ENCODE measurements around the gene NLRX1.

GRCh38 chr11:119192111-119192510, 23.6 kb downstream of the NLRX1 start:
- no peak for TF ChIP-seq POLR2A (IDR thresholded peaks at IDR 0.05)
- TF ChIP-seq, protein P1, sequence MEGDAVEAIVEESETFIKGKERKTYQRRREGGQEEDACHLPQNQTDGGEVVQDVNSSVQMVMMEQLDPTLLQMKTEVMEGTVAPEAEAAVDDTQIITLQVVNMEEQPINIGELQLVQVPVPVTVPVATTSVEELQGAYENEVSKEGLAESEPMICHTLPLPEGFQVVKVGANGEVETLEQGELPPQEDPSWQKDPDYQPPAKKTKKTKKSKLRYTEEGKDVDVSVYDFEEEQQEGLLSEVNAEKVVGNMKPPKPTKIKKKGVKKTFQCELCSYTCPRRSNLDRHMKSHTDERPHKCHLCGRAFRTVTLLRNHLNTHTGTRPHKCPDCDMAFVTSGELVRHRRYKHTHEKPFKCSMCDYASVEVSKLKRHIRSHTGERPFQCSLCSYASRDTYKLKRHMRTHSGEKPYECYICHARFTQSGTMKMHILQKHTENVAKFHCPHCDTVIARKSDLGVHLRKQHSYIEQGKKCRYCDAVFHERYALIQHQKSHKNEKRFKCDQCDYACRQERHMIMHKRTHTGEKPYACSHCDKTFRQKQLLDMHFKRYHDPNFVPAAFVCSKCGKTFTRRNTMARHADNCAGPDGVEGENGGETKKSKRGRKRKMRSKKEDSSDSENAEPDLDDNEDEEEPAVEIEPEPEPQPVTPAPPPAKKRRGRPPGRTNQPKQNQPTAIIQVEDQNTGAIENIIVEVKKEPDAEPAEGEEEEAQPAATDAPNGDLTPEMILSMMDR (IDR thresholded peaks at IDR 0.05), result no peak
